K562 (cell line): Measurements from ENCODE around the gene HMGB1. TPM values are rescaled to one million over a fixed set of nuclear protein-coding genes. Genes with fewer than 3 reads are reported as not detected.

Experiments used
- ARID1B ChIP-seq: fragments of 450-650 bp; IDR thresholded peaks from 2 replicates; pipeline ENCODE4 v1.6.1; 2016; ENCODE audit warnings: antibody characterized with exemption, mild to moderate bottlenecking, inconsistent platforms
- ARID4B ChIP-seq: sonication (generic); formaldehyde crosslinking; IDR thresholded peaks from 2 replicates; pipeline ENCODE4 v1.8.0; 2022; ENCODE audit warnings: mild to moderate bottlenecking, missing genetic modification reagents
- FOXK2 ChIP-seq, 2 experiments: fragments of 450-650 bp; IDR thresholded peaks in 1 of 2; conservative IDR thresholded peaks in 1 of 2; 2 replicates each; pipeline ENCODE4 v1.6.1; 2016; ENCODE audit warnings: low read depth in 2 of 2, mild to moderate bottlenecking in 1 of 2
- GABPB1 ChIP-seq: sonication (generic); formaldehyde crosslinking; IDR thresholded peaks from 2 replicates; pipeline ENCODE4 v1.8.0; 2022; ENCODE audit warnings: mild to moderate bottlenecking, missing genetic modification reagents
- JUN ChIP-seq, 2 experiments: sonication (generic) in 1 of 2; formaldehyde crosslinking in 1 of 2; IDR thresholded peaks; 2 replicates each; pipeline versions ENCODE4 v1.6.1 to v1.8.0; 2012 to 2022; ENCODE audit warnings: borderline replicate concordance in 2 of 2, mild to moderate bottlenecking in 2 of 2, improper control_type of control experiment in 1 of 2, low read depth in 1 of 2, low read length in 1 of 2, missing genetic modification reagents in 1 of 2
- KDM4B ChIP-seq, 2 experiments: fragments of 450-650 bp in 1 of 2; sonication (generic) in 1 of 2; IDR thresholded peaks; 2 replicates each; pipeline ENCODE4 v1.6.1; 2016 to 2017; ENCODE audit warnings: borderline replicate concordance in 2 of 2, antibody characterized with exemption in 1 of 2, low read depth in 1 of 2, mild to moderate bottlenecking in 1 of 2
- POLR2B ChIP-seq: fragments of 450-650 bp; IDR thresholded peaks from 2 replicates; pipeline ENCODE4 v1.6.1; 2018; ENCODE audit warnings: low read depth; ENCODE audit not compliant: partially characterized antibody
- PRDM10 ChIP-seq: fragments of 450-650 bp; IDR thresholded peaks from 2 replicates; pipeline ENCODE4 v1.6.1; 2018; ENCODE audit not compliant: partially characterized antibody
- RBM22 ChIP-seq: fragments of 200-400 bp; formaldehyde crosslinking; IDR thresholded peaks from 2 replicates; pipeline ENCODE4 v1.6.1; 2018; ENCODE audit warnings: low read length, low read depth; ENCODE audit not compliant: poor library complexity, severe bottlenecking
- RBM25 ChIP-seq: fragments of 200-400 bp; formaldehyde crosslinking; IDR thresholded peaks from 2 replicates; pipeline ENCODE4 v1.6.1; 2018; ENCODE audit warnings: low read length, low read depth, moderate library complexity; ENCODE audit not compliant: severe bottlenecking
- SIN3A ChIP-seq, 2 experiments: fragments of 150-350 bp in 1 of 2; IDR thresholded peaks; 2 replicates each; pipeline ENCODE4 v1.6.1; 2011 to 2016; ENCODE audit warnings: borderline replicate concordance in 2 of 2, low read depth in 2 of 2, low read length in 2 of 2, mild to moderate bottlenecking in 2 of 2, moderate library complexity in 2 of 2; ENCODE audit not compliant: control insufficient read depth in 1 of 2
- SREBF2 ChIP-seq: sonication (generic); formaldehyde crosslinking; IDR thresholded peaks from 2 replicates; pipeline ENCODE4 v1.4.0; 2020; ENCODE audit warnings: mild to moderate bottlenecking, missing genetic modification reagents
- SUPT5H ChIP-seq: fragments of 450-650 bp; IDR thresholded peaks from 2 replicates; pipeline ENCODE4 v1.6.1; 2016
- TAF7 ChIP-seq: fragments of 450-650 bp; IDR thresholded peaks from 2 replicates; pipeline ENCODE4 v1.6.1; 2016; ENCODE audit warnings: missing genetic modification characterization, missing compliant biosample characterization
- ZNF395 ChIP-seq: fragments of 200-800 bp; sonication (Bioruptor generic); IDR thresholded peaks from 2 replicates; pipeline ENCODE4 v1.6.1; 2017; ENCODE audit warnings: missing genetic modification characterization, missing compliant biosample characterization
- ZNF644 ChIP-seq: fragments of 200-800 bp; sonication (Bioruptor generic); IDR thresholded peaks from 2 replicates; pipeline ENCODE4 v1.6.1; 2016; ENCODE audit warnings: low read depth, missing genetic modification characterization, missing compliant biosample characterization
- polyA plus RNA-seq, 8 experiments: library from polyadenylated mRNA; depleted of rRNA in 4 of 8; stranded (reverse) in 5 of 8; unstranded in 3 of 8; fragments of >200 nt; fragmentation: Nextera tagmentation in 2 of 8; fragmentation: Illumina TruSeq in 1 of 8; extraction: Ambion mirVana in 2 of 8; extraction: Trizol in 1 of 8; gene quantifications; 2 replicates each; pipeline versions ENCODE4 v1.2.1 to v1.2.3, GENCODE V29; 2011 to 2014; ENCODE audit warnings: inconsistent platforms in 1 of 8, missing spikeins in 1 of 8
- total RNA-seq, 7 experiments: library from RNA; depleted of rRNA in 6 of 7; stranded (reverse); fragments of >200 nt in 6 of 7; fragmentation: Illumina TruSeq in 2 of 7; extraction: Trizol in 2 of 7; gene quantifications; 2 replicates each; pipeline versions ENCODE4 v1.2.1 to v1.2.3, GENCODE V29; 2011 to 2021; ENCODE audit warnings: low replicate concordance in 1 of 7

HMGB1 gene
- total and polyA plus RNA-seq, 9 of the 15 experiments (the other 6 are each of a cell fraction or from before 2014, with no cell fraction given): 442 to 1,896 (median 933) TPM

- TF ChIP-seq GABPB1 (CRISPR knock-in tag) (no peak), POLR2B (peak; percentile 89), JUN (IDR thresholded peaks at IDR 0.05; ENCODE audit: borderline replicate concordance, low read depth, low read length) (0 out of 2 replicates have a peak, but pooled peaks have one; percentile 11), JUN (CRISPR knock-in tag; IDR thresholded peaks at IDR 0.05; ENCODE audit: borderline replicate concordance) (no peak), PRDM10 (peak; percentile 69), SUPT5H (peak; percentile 92), FOXK2 (conservative IDR thresholded peaks at IDR 0.05 in 1 of 2, IDR thresholded peaks at IDR 0.05 in 1 of 2; ENCODE audit: low read depth in 2 of 2) (peak in 1 of 2 experiments; percentile 60; a peak in 2 of 4 replicates), TAF7 (peak; percentile 49; the same call in 1 of the 2 replicates), SIN3A (IDR thresholded peaks at IDR 0.05; ENCODE audit: borderline replicate concordance in 2 of 2, control insufficient read depth in 1 of 2, low read depth in 2 of 2, low read length in 2 of 2) (peak; percentile 29 to 78; a peak in 2 of 4 replicates), ZNF644 (tag) (no peak), ARID1B (peak; percentile 33; the same call in 1 of the 2 replicates), RBM22 (peak; percentile 72), ZNF395 (CRISPR knock-in tag) (peak; percentile 35; the same call in 1 of the 2 replicates), KDM4B (IDR thresholded peaks at IDR 0.05; ENCODE audit: borderline replicate concordance in 2 of 2, low read depth in 1 of 2) (peak in 1 of 2 experiments; percentile 45; a peak in 1 of 4 replicates), ARID4B (peak; percentile 83), SREBF2 (no peak), RBM25 (peak; percentile 34)
Observed at GRCh38 chr13:30465593-30466357, at the start of gene HMGB1 (continued).
